ENCODE data around the gene KIRREL1. TPM values are rescaled to one million over a fixed set of nuclear protein-coding genes. Genes with fewer than 3 reads are reported as not detected.

The KIRREL1 gene
- total and polyA plus RNA-seq, 2 experiments from 2014 or later = 5.1 to 35.2 TPM

DNA sequence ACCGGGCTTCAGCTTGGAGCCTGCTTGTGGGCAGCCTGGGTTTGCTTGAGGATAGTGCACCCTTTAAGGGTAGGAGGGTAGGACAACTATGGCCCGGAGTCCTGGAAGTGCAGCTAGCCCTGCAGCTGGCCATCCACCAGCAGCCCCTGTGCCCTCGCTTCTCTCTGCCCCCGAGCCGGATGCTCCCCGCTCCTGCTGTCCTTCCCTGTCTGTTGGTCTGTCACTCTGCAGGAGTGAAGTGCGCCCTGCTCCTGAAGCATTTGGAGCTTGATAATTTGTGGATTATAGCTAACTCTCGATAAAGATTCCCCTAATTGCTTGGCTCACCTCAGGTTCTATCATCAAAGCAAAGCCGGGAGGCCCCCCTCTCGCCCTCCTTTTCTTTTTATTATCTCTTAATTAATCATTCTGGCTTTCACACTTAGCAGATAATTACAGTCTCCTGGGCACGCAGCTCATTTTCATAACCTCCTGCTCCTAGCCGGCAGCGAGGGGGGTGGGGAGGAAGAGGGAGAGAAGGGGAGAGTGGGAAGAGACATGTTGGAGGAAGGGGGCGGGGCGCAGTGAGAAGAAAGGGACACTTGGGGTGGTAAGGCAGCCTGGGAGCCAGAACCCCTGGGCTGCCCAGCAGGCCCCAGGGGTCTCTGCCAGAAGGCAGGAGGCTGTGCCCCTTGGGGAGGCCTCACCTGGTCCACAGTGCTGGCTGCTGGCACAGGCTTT is 14.4 kb downstream of the KIRREL1 start:
- H4K20me1 ChIP-seq (replicated peaks; ENCODE audit: insufficient read depth) = peaks cover 7% of the 10 kb centered on the region; the same call in 1 of the 2 replicates
- peak overlapping the region; percentile 54; the same call in 1 of the 2 replicates for H3K27ac Mint-ChIP-seq
- DNase-seq (ENCODE audit: low spot score) (no peak), ATAC-seq (no peak; the same call in none of the 3 replicates)
- H3F3A ChIP-seq (replicated peaks; ENCODE audit: low read depth) = no peaks in the 10 kb centered on the region
- peak overlapping the region; percentile 64; the same call in 1 of the 2 replicates for H3K4me2 ChIP-seq
- TF ChIP-seq, protein P1, sequence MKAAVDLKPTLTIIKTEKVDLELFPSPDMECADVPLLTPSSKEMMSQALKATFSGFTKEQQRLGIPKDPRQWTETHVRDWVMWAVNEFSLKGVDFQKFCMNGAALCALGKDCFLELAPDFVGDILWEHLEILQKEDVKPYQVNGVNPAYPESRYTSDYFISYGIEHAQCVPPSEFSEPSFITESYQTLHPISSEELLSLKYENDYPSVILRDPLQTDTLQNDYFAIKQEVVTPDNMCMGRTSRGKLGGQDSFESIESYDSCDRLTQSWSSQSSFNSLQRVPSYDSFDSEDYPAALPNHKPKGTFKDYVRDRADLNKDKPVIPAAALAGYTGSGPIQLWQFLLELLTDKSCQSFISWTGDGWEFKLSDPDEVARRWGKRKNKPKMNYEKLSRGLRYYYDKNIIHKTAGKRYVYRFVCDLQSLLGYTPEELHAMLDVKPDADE (IDR thresholded peaks at IDR 0.05) = no peak
- TF ChIP-seq, protein P2, sequence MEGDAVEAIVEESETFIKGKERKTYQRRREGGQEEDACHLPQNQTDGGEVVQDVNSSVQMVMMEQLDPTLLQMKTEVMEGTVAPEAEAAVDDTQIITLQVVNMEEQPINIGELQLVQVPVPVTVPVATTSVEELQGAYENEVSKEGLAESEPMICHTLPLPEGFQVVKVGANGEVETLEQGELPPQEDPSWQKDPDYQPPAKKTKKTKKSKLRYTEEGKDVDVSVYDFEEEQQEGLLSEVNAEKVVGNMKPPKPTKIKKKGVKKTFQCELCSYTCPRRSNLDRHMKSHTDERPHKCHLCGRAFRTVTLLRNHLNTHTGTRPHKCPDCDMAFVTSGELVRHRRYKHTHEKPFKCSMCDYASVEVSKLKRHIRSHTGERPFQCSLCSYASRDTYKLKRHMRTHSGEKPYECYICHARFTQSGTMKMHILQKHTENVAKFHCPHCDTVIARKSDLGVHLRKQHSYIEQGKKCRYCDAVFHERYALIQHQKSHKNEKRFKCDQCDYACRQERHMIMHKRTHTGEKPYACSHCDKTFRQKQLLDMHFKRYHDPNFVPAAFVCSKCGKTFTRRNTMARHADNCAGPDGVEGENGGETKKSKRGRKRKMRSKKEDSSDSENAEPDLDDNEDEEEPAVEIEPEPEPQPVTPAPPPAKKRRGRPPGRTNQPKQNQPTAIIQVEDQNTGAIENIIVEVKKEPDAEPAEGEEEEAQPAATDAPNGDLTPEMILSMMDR (conservative IDR thresholded peaks at IDR 0.05; ENCODE audit: low read depth in 2 of 2) = no peak
- TF ChIP-seq CREB1 (CRISPR knock-in tag; IDR thresholded peaks at IDR 0.05; ENCODE audit: low read depth) (no peak), EZH2 (IDR thresholded peaks at IDR 0.05; ENCODE audit: low read depth, unreplicated experiment) (no peak), ZNF114 (CRISPR knock-in tag; IDR thresholded peaks at IDR 0.05) (no peak), JUNB (IDR thresholded peaks at IDR 0.05; ENCODE audit: unreplicated experiment) (no peak), ZNF331 (CRISPR knock-in tag; IDR thresholded peaks at IDR 0.05; ENCODE audit: low read depth) (no peak), NANOG (IDR thresholded peaks at IDR 0.05; ENCODE audit: borderline replicate concordance) (no peak), POLR2AphosphoS5 (IDR thresholded peaks at IDR 0.05; ENCODE audit: low read depth) (no peak), EZH2phosphoT487 (IDR thresholded peaks at IDR 0.05; ENCODE audit: unreplicated experiment) (no peak), STAT1 (IDR thresholded peaks at IDR 0.05; ENCODE audit: unreplicated experiment) (no peak)
- TF ChIP-seq, protein P3, sequence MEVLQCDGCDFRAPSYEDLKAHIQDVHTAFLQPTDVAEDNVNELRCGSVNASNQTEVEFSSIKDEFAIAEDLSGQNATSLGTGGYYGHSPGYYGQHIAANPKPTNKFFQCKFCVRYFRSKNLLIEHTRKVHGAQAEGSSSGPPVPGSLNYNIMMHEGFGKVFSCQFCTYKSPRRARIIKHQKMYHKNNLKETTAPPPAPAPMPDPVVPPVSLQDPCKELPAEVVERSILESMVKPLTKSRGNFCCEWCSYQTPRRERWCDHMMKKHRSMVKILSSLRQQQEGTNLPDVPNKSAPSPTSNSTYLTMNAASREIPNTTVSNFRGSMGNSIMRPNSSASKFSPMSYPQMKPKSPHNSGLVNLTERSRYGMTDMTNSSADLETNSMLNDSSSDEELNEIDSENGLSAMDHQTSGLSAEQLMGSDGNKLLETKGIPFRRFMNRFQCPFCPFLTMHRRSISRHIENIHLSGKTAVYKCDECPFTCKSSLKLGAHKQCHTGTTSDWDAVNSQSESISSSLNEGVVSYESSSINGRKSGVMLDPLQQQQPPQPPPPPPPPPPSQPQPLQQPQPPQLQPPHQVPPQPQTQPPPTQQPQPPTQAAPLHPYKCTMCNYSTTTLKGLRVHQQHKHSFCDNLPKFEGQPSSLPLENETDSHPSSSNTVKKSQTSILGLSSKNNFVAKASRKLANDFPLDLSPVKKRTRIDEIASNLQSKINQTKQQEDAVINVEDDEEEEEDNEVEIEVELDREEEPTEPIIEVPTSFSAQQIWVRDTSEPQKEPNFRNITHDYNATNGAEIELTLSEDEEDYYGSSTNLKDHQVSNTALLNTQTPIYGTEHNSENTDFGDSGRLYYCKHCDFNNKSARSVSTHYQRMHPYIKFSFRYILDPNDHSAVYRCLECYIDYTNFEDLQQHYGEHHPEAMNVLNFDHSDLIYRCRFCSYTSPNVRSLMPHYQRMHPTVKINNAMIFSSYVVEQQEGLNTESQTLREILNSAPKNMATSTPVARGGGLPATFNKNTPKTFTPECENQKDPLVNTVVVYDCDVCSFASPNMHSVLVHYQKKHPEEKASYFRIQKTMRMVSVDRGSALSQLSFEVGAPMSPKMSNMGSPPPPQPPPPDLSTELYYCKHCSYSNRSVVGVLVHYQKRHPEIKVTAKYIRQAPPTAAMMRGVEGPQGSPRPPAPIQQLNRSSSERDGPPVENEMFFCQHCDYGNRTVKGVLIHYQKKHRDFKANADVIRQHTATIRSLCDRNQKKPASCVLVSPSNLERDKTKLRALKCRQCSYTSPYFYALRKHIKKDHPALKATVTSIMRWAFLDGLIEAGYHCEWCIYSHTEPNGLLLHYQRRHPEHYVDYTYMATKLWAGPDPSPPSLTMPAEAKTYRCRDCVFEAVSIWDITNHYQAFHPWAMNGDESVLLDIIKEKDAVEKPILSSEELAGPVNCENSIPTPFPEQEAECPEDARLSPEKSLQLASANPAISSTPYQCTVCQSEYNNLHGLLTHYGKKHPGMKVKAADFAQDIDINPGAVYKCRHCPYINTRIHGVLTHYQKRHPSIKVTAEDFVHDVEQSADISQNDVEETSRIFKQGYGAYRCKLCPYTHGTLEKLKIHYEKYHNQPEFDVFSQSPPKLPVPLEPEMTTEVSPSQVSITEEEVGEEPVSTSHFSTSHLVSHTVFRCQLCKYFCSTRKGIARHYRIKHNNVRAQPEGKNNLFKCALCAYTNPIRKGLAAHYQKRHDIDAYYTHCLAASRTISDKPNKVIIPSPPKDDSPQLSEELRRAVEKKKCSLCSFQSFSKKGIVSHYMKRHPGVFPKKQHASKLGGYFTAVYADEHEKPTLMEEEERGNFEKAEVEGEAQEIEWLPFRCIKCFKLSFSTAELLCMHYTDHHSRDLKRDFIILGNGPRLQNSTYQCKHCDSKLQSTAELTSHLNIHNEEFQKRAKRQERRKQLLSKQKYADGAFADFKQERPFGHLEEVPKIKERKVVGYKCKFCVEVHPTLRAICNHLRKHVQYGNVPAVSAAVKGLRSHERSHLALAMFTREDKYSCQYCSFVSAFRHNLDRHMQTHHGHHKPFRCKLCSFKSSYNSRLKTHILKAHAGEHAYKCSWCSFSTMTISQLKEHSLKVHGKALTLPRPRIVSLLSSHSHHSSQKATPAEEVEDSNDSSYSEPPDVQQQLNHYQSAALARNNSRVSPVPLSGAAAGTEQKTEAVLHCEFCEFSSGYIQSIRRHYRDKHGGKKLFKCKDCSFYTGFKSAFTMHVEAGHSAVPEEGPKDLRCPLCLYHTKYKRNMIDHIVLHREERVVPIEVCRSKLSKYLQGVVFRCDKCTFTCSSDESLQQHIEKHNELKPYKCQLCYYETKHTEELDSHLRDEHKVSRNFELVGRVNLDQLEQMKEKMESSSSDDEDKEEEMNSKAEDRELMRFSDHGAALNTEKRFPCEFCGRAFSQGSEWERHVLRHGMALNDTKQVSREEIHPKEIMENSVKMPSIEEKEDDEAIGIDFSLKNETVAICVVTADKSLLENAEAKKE (CRISPR knock-in tag; IDR thresholded peaks at IDR 0.05) = no peak
- TF ChIP-seq, protein P4, sequence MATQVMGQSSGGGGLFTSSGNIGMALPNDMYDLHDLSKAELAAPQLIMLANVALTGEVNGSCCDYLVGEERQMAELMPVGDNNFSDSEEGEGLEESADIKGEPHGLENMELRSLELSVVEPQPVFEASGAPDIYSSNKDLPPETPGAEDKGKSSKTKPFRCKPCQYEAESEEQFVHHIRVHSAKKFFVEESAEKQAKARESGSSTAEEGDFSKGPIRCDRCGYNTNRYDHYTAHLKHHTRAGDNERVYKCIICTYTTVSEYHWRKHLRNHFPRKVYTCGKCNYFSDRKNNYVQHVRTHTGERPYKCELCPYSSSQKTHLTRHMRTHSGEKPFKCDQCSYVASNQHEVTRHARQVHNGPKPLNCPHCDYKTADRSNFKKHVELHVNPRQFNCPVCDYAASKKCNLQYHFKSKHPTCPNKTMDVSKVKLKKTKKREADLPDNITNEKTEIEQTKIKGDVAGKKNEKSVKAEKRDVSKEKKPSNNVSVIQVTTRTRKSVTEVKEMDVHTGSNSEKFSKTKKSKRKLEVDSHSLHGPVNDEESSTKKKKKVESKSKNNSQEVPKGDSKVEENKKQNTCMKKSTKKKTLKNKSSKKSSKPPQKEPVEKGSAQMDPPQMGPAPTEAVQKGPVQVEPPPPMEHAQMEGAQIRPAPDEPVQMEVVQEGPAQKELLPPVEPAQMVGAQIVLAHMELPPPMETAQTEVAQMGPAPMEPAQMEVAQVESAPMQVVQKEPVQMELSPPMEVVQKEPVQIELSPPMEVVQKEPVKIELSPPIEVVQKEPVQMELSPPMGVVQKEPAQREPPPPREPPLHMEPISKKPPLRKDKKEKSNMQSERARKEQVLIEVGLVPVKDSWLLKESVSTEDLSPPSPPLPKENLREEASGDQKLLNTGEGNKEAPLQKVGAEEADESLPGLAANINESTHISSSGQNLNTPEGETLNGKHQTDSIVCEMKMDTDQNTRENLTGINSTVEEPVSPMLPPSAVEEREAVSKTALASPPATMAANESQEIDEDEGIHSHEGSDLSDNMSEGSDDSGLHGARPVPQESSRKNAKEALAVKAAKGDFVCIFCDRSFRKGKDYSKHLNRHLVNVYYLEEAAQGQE (IDR thresholded peaks at IDR 0.05; ENCODE audit: unreplicated experiment) = no peak
- H3K27me3 Mint-ChIP-seq (ENCODE audit: insufficient read depth, low read depth, poor library complexity) = peaks cover 8% of the 10 kb centered on the region
- no peak overlapping the region for H3K27ac ChIP-seq (ENCODE audit: low read depth)
- H3K4me3 Mint-ChIP-seq = no peak overlapping the region
- H2AFZ ChIP-seq = no peak overlapping the region
- H3K9me2 ChIP-seq (ENCODE audit: insufficient read depth) = no peaks in the 10 kb centered on the region
- no peaks in the 10 kb centered on the region for H3K27me3 ChIP-seq (ENCODE audit: insufficient read depth)
- peaks cover 78% of the 10 kb centered on the region for H3K4me1 ChIP-seq (ENCODE audit: insufficient read depth)
- H3K36me3 Mint-ChIP-seq (ENCODE audit: low read depth) = no peaks in the 10 kb centered on the region; the same call in 2 of the 3 replicates
- H3K4me3 ChIP-seq = no peak overlapping the region
- H3K79me2 ChIP-seq (replicated peaks; ENCODE audit: insufficient read depth) = peaks cover 99% of the 10 kb centered on the region
- H3K36me3 ChIP-seq (ENCODE audit: insufficient read depth) = no peaks in the 10 kb centered on the region
- peaks cover 86% of the 10 kb centered on the region for H3K4me1 Mint-ChIP-seq
- H3K9me3 Mint-ChIP-seq = no peaks in the 10 kb centered on the region

All from GM23338 (cell line).